Hepatocyte (in vitro differentiated cells): ENCODE measurements around the gene OSBPL2.

ENCODE experiments used
- EZH2 ChIP-seq: fragments of 200-600 bp; sonication (generic); IDR thresholded peaks from 2 replicates; pipeline ENCODE4 v1.6.1; 2016; ENCODE audit warnings: antibody characterized with exemption, mild to moderate bottlenecking, borderline replicate concordance
- EZH2phosphoT487 ChIP-seq: fragments of 200-600 bp; sonication (generic); IDR thresholded peaks from one replicate; pipeline ENCODE4 v1.6.1; 2018; ENCODE audit warnings: antibody characterized with exemption, mild to moderate bottlenecking, low read depth, moderate library complexity; ENCODE audit not compliant: unreplicated experiment, severe bottlenecking
- TF ChIP-seq, protein P1 (sequence below): fragments of 200-600 bp; sonication (generic); IDR thresholded peaks from 2 replicates; pipeline ENCODE4 v1.5.1; 2016; ENCODE audit warnings: antibody characterized with exemption, mild to moderate bottlenecking; ENCODE audit not compliant: poor library complexity

DNA sequence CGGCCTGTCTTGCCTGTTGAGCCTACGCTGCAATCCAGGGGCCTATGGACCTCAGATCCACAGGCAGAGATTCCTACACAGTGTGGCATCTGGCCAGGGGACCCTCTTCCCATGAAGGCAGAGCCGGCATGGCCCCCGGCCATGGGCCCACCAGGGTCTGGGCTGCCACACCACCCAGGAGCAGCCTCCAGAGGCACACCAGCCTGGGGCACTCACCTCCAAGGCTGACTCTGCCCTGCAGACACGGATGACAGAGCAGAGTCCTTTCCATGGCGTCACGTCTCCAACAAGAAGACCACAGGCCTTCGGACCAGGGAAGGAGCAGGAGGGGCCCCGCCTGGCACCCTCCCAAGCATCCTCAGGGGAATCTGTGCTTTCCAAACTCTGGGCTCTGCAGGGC is 14.8 kb upstream of the OSBPL2 start:
- TF ChIP-seq, protein P1, sequence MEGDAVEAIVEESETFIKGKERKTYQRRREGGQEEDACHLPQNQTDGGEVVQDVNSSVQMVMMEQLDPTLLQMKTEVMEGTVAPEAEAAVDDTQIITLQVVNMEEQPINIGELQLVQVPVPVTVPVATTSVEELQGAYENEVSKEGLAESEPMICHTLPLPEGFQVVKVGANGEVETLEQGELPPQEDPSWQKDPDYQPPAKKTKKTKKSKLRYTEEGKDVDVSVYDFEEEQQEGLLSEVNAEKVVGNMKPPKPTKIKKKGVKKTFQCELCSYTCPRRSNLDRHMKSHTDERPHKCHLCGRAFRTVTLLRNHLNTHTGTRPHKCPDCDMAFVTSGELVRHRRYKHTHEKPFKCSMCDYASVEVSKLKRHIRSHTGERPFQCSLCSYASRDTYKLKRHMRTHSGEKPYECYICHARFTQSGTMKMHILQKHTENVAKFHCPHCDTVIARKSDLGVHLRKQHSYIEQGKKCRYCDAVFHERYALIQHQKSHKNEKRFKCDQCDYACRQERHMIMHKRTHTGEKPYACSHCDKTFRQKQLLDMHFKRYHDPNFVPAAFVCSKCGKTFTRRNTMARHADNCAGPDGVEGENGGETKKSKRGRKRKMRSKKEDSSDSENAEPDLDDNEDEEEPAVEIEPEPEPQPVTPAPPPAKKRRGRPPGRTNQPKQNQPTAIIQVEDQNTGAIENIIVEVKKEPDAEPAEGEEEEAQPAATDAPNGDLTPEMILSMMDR = no peak
- TF ChIP-seq EZH2 (no peak), EZH2phosphoT487 (no peak)
